ENCODE results near the gene MVB12B.
"Not testable (repeated sequence)": the region's sequence is repeated elsewhere in the genome, so short reads cannot be mapped to it uniquely, and the experiment has no call there.

Gene MVB12B, protein sequence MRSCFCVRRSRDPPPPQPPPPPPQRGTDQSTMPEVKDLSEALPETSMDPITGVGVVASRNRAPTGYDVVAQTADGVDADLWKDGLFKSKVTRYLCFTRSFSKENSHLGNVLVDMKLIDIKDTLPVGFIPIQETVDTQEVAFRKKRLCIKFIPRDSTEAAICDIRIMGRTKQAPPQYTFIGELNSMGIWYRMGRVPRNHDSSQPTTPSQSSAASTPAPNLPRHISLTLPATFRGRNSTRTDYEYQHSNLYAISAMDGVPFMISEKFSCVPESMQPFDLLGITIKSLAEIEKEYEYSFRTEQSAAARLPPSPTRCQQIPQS

DNA sequence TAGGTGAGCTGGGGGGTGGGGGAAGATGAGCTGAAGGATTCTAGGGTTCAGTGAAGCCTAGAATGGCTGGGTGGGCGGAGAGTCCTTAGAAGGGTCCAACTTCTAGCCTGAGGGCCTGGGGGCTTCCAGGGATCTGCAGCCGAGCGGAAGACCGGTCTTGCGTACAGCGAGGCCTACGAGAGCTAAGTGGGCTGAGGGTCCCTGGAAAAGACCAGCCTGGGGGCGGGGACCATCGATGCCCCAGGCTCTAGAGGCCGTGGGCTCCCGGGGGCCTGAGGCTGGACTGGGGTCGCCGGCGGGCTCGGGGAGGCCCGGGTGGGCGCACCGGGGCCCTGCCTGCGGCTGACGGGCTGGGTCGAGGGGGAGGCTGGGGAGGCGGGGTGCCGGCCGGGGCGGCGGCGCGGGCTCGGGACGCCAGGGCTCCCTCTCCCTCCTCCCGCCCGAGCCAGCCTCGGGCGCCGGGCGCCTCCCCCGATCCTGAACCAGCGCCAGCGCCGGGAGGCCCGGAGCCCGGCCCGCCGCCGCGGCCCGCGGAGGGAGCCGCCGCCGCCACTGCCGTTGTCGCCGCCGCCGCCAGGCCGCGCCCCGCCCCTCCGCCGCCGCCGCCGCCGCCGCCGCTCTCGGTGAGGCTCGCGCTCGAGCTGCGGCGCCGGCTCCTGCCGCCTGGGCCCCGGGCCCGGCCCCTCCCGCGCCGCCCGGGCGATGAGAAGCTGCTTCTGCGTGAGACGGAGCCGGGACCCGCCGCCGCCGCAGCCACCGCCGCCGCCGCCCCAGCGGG lies at the start of gene MVB12B:
Gene MVB12B (plus strand): TSS at position 602 of the 778 bp plus-strand sequence. CDS start 101 bp downstream, at position 703.
- TF ChIP-seq POLR2A (IDR thresholded peaks at IDR 0.05; ENCODE audit: low read length) (no peak), GATA1 (IDR thresholded peaks at IDR 0.05; ENCODE audit: low read depth, low read length) (no peak)
- peak; percentile 50 to 60 for DNase-seq

DNA sequence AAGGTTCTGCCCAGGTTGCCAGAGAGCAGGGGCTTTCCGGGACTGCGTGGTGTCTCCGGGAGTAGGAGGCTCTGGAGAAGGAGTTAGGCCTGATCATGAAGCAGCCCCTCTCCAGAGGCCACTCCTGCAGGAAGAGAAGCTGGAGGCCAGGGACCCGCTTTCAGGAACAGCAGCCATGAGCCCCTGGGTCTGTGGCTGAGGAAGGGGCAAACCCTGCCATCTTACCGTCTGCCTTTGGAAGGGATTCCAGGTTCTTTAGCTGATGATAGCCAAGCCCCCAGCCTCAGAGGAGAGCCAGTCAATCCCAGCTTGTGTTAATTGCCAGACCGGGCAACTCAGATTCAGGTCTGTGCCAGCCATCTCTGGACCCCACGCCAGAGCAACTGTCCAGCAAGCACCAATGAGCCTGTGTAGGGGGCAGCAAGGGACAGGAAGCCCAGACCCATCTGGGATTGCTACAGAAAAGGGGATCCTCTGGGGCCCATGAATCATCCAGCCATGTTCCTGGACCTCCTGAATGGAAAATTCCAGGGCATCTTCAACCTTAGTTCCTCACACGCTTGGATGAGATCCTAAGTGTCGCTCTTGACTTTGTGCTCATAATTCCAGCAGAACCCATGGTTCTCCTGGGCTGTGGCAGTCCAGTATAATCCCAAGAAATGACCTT lies 42.7 kb upstream of the MVB12B start:
- no peak for DNase-seq
- TF ChIP-seq POLR2A (IDR thresholded peaks at IDR 0.05; ENCODE audit: low read length) (no peak), GATA1 (IDR thresholded peaks at IDR 0.05; ENCODE audit: low read depth, low read length) (no peak)

DNA sequence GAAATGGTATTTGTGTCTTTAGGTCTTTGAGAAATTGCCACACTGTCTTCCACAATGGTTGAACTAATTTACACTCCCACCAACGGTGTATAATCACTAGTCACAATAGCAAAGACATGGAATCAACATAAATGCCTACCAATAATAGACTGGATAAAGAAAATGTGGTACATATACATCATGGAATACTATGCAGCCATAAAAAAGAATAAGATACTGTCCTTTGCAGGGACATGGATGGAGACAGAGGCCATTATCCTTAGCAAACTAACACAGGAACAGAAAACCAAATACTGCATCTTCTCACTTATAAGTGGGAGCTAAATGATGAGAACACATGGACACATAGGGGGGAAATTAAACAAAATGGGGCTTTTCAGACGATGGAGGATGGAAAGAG lies 41.0 kb upstream of the MVB12B start:
- DNase-seq: not testable (repeated sequence)

DNA sequence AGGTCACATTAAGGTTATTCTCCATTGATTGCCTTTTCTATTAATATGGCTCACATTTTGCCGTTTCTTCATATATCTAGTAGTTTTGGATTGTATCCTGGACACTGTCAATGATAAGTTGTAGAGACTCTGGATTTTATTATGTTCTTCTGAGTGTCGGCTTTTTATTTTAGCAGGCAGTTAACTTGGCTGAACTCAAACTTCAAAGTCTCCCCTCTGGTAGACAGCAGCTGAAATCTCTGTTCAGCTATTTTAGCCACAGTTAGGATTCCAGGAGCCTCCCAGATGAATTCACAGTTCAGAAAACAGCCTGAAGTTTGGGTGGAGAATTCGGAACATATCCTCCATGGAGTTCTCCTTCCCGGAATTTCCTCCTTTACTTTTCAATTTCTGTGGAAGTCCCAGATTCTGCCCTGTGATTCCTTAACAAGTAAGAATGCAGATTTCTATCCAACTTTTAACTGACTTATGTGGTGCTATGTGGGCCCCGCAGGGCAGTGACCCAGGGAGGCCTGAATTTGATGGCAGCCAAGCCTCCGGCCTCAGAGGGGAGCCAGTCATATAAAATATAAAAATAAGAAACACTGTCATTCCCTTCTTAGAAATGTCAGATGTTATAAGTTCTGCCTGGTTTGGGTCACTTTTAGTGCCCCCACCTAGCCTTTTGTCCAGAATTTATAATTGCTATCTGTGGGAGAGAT lies 39.3 kb upstream of the MVB12B start:
- no peak for DNase-seq
- TF ChIP-seq POLR2A (IDR thresholded peaks at IDR 0.05; ENCODE audit: low read length) (no peak), GATA1 (IDR thresholded peaks at IDR 0.05; ENCODE audit: low read depth, low read length) (no peak)

DNA sequence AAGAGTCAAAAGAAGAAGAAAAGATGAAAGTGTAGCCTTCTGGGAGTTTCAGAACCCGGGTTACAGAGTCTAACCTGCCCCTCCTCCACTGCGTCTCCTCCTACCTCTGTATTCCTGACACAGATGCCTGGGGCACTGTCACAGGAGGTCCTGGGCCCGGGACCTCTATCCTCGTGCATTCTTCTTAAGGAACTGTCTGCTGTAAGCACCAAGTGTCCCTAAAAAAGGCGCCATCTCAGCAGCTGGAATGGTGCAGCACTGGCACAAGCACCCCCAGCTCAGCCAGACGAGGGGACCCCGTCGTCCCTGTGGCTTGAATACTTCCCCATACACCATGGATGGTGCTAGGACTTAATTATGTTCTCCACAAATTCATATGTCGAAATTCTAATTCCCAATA lies 35.8 kb upstream of the MVB12B start:
- TF ChIP-seq GATA1 (IDR thresholded peaks at IDR 0.05; ENCODE audit: low read depth, low read length) (no peak), POLR2A (IDR thresholded peaks at IDR 0.05; ENCODE audit: low read length) (no peak)
- no peak for DNase-seq

DNA sequence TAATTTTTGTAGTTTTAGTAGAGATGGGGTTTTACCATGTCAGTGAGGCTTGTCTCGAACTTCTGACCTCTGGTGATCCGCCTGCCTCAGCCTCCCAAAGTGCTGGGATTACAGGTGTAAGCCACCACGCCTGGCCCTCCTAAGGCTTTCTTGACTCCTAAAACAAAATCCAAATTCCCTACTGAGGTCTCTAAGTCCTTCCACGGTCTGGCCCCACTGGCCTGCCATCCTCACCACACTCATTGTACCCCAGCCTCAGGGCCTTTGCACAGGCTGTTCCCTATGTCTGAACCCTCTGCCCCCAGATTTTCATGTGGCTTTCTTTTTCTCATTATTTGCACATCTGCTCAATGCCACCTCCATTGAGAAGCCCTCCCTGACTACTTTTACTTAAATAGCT lies 34.7 kb upstream of the MVB12B start:
- no peak for TF ChIP-seq GATA1 (IDR thresholded peaks at IDR 0.05; ENCODE audit: low read depth, low read length)
- no peak for TF ChIP-seq POLR2A (IDR thresholded peaks at IDR 0.05; ENCODE audit: low read length)
- DNase-seq: no peak

DNA sequence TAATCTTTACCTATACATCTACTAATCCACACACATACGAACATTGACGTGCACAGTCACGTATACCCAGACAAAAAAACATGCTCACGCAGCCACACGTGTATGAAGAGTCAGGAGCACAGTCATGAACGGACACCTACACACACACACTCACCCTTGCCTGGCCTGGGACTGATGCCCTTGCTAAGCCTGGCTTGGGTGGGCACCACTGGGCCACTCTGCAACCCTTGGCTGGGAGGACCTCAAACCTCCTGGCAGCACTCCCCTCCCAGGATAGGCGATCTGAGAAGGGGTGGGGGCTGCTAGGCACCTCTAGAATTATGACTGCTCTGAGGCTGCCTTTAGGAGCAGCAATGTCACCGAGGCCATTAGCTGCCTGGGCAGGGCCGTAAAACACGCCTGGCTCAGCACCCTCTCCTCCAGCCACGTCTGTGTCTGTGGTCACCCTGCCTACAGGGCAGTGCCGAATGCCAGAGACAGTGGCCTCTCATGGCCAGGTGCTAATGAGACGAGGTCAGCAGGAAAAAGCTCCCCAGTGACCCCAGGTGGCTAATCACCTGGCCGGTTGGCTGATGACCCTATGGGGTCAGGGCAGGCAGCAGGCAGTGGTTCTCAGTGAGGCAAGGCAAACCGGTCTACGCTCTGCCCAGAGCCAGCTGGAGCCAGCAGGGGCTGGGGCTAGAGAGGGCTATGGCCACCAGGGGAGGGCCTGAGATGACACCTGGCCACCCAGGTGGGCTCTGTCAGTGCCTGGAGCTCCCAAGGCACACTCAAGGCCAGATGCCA lies 33.7 kb upstream of the MVB12B start:
- no peak for DNase-seq
- no peak for TF ChIP-seq POLR2A (IDR thresholded peaks at IDR 0.05; ENCODE audit: low read length)
- TF ChIP-seq GATA1 (IDR thresholded peaks at IDR 0.05; ENCODE audit: low read depth, low read length): no peak

DNA sequence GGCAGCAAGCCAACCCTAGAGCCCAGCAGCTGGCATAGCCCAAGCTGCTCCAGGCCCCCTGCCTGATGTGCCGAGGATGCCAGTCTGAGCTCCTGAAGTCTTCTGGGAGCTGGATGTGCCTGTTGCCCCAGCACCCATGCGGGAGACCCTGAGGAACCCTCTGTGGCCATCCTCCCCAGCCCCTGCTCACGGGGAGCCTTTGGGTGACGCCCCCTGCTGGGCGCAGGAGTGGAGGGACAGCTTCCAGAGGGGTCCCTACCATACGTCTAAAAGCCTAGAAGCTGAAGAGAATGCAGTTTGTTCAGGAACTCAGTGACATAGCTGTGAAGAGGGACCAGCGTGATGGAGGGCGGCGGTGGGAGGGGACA lies 33.1 kb upstream of the MVB12B start:
- TF ChIP-seq POLR2A (IDR thresholded peaks at IDR 0.05; ENCODE audit: low read length) (no peak), GATA1 (IDR thresholded peaks at IDR 0.05; ENCODE audit: low read depth, low read length) (no peak)
- DNase-seq: peak in 1 of 2 experiments; percentile 8

DNA sequence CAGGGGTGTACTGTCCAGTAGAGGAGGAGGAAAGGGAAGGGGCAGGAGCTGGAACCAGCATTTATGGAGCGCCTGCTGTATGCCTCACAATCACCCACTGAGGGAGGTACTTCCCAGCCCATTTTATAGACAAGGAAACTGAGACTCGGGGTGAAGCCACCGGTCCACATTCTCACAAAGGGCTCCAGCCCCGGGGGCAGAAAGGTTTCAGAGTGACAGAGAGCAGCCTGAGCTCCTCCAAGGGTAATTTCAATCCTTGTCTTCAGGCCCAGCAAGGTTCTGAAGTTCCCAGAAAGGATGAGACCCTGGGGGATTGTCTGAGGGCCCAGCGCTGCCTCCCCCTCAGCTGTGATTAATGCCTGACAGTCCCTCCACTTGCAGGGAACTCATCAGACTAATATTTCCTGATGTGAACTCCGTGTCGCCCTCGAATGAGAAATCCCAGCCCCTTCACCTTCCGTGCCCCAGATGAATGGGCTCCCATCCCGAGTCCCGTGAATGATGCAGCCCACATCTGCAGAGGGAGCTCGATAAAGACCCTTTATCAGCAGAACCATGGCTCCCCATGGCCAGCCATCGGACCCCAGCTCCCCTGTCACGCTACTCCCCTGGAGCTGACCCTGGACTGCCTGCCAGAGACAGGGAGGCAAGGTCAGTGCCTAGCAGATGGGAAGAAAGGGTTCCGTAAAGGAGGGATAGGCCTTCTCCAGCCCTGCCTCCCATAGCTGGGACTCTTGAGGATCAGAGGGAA lies 32.1 kb upstream of the MVB12B start:
- TF ChIP-seq GATA1 (IDR thresholded peaks at IDR 0.05; ENCODE audit: low read depth, low read length): no peak
- TF ChIP-seq POLR2A (IDR thresholded peaks at IDR 0.05; ENCODE audit: low read length): no peak
- DNase-seq: no peak

DNA sequence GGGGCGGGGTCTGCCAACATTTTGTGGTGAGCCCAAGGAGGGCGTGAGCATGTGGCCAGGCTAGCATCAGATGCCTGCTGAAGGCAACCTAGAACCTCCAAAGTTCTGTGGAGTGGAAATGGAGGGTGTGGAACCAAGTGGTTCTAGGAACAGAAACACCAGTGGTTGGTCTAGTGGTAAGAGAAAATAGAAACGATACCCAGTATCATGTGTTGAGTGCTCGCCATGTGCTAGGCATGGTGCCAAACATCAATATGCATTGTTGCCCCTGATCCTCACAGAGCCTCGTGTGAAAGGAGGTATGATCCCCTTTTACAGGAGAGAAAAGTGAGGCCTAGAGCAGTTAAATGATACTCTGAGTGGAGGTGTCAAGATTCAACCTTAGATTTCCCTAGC lies 31.5 kb upstream of the MVB12B start:
- no peak for TF ChIP-seq GATA1 (IDR thresholded peaks at IDR 0.05; ENCODE audit: low read depth, low read length)
- TF ChIP-seq POLR2A (IDR thresholded peaks at IDR 0.05; ENCODE audit: low read length): no peak
- DNase-seq: no peak

DNA sequence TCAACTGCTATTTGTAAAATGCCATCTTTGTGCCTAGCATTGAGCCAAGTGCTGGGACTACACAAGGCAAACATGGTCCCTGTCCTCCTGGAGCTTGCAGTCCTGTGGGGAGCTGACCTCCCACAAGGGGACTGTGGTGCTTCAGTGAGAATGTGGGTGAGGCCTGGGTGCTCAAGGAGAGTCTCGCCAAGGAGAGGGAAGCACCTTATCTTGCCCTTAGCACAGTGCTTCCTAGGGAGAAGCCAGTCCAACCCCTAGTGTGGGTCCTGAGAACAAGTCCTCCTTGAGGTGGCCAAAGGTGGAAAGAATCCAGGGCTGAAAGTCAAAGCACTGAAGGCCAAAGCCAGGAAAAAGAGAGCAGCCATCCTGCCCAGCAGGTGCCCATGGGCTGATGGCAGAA lies 31.1 kb upstream of the MVB12B start:
- TF ChIP-seq POLR2A (IDR thresholded peaks at IDR 0.05; ENCODE audit: low read length): no peak
- TF ChIP-seq GATA1 (IDR thresholded peaks at IDR 0.05; ENCODE audit: low read depth, low read length): no peak
- DNase-seq: no peak

DNA sequence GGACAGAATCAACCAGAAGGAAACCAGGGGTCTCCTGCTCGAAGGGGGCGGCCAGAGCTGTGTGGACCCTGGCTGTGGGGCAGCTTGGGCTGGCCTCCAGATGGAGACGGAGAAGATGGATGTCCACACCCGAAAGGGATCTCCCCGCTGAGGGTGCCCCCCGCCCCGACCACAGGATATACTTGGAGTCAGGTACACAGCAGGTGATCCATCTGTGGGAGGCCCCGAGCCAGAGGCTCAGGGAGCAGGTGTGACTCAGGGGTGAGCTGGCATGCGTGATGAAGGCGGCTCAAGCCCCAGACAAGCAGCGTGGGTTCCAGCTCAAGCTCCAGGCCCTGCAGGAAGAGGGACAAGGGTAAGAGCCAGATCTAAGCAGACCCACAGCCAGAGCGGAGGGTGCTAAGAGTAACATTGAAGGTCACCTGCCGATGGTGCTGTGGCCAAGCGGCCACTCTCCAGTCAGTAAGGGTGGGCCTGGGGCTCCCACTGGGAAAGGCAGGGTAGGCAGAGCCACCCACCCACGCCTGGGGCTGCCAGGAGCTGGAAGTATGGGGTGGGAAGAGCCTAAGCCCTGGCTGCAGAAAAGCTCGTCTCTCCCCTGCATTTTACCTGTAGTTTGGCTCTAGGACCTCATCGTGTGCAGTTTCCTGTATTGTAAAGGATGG lies 30.6 kb upstream of the MVB12B start:
- no peak for TF ChIP-seq GATA1 (IDR thresholded peaks at IDR 0.05; ENCODE audit: low read depth, low read length)
- TF ChIP-seq POLR2A (IDR thresholded peaks at IDR 0.05; ENCODE audit: low read length): no peak

More for the DNA sequence above, 30.6 kb upstream of the MVB12B start:
- DNase-seq: no peak

All from erythroblast (primary cell).